ENCODE data around the gene GRB14.

The GRB14 gene

GRCh38 chr2:164613321-164613982 lies 7.8 kb downstream of the GRB14 start:
- DNase-seq = no peak

DNA sequence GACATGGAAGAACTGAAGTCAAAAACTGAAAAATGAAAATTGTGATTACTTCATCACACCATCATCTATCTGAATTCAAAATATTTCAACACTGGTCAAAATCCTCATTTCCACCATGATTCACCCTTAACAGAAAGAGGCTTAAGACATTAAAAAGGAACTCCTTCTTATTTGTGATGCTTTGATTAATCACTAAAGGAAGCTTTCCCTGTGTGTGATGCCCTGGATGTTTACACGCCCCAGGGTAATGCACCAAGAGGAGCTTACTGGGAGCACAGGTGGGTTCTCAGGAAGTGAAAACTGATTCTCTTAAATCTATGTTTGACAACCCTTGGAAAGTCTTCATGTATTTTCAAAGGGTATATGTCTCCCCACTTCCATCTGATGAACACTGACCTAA lies 11.5 kb downstream of the GRB14 start:
- no peak for DNase-seq

DNA sequence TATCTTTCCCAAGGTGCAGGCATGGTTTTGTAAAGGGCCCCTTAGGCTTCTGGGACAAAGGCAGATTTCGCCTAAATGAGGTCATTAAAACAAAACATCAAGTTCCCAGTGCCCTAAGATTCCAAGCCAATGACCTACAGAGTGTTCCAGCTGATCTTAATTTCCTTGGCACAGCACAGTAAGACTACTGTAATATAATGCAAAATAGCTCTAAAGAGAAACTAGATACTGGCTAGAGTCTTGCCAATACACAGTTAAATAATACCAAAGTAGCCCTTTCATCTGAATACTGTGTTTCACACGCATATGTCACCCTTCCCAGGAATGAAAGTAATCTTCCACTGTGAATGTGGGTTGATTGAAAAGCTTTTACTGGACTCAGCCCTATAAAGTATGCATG lies 14.7 kb downstream of the GRB14 start:
- DNase-seq = no peak

GRCh38 chr2:164605295-164605694 lies 16.0 kb downstream of the GRB14 start:
- no peak for DNase-seq

GRCh38 chr2:164600763-164601162 lies 20.5 kb downstream of the GRB14 start:
- DNase-seq = no peak

- DNase-seq = no peak
These were observed 21.2 kb downstream of the GRB14 start for GRCh38 chr2:164599954-164600589.

DNA sequence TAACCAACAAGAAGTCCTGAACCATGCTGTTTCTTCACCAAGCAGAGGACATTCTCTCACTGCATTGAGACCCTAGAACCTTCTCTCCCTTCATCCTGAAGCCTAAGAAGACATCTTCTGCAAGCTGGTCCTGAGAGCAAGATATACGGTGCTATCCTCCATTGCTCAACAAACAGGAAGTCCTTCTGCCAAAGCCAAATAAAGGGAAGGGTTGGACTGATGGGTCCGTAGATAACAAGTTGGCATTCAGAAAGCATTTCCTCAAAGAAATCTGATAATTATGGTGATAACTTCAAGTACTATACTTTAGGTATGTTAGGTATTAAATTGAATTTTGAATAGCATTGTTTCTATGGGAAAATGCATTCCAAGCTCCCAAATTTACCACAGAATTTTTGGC lies 23.3 kb downstream of the GRB14 start:
- no peak for DNase-seq

DNA sequence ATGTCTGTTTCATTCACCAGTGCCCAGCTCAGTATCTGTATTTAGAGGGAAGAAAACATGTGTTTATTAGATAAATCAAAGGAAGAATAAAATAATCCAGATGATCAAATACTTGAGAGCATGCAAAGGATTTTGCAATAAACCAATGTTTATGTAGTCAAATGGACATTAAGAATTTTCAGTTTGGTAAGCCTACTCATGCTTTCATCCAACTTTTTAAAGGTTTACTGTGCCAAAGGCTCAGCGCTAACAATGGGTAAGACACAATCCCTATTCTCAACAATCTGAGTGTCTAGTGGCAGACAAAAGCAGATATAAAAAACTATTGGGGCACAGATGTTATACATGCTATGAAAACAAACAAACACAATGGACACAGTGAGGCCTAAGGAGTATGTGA lies 26.3 kb downstream of the GRB14 start:
- no peak for DNase-seq

GRCh38 chr2:164593959-164594358 lies 27.3 kb downstream of the GRB14 start:
- no peak for DNase-seq

DNA sequence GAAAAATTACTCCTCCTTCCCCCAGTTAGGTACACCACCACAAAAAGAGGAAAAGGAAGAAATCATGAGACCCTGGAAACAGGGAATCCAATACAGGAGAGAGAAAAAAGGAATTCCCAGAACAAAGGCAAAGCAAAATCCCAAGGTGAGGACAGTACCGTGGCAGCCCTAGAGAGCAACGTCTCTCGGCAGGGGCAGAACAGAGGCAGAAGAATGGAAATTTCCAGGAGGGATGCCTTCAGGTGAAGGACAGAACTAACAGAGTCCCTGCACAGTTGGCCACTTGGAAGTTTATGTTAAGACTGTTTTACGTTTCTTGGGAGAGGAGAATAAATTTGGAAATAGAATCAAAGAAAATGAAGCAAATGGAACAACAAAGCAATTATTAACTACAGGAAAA lies 27.7 kb downstream of the GRB14 start:
- no peak for DNase-seq

- DNase-seq = no peak
These were observed 31.8 kb downstream of the GRB14 start for GRCh38 chr2:164589522-164589921.

DNA sequence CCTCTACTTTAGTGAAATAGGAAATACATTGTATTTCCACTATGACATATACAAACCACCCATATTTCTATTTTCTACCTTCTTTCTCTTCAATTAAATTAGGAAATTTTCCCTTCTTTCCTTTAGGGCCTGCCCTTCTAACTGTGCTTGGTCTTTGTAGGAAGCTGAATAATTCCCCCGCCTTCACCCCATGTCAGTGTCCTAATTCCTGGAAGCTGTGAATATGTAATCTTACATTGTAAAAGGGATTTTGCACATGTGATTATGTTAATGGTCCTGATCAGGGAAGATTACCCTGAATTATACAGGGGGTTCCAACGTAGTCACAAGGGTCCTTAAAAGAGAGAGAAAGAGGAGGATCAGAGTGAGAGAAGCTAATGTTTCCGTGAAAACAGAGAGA lies 40.2 kb downstream of the GRB14 start:
- DNase-seq = no peak

GRCh38 chr2:164574931-164575330 lies 46.4 kb downstream of the GRB14 start:
- no peak for DNase-seq

DNA sequence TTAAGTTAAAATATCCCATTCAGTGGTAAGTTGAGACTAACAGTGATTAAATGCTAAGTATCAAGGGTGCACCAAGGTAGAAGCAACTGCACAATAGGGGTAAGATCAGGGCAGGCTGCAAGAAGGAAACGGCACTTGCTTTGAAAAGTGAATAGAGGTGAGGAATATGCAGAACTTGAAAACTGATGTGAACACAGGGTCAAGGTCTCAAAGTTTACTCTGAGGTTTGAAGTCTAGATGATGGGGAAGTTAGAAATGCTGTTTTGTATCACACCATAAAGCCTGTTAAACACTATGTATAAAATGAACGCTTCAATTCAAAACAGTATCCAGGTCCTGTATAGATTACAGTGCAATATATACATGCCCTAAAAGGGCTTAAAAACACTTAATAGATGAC lies 50.8 kb downstream of the GRB14 start:
- no peak for DNase-seq

DNA sequence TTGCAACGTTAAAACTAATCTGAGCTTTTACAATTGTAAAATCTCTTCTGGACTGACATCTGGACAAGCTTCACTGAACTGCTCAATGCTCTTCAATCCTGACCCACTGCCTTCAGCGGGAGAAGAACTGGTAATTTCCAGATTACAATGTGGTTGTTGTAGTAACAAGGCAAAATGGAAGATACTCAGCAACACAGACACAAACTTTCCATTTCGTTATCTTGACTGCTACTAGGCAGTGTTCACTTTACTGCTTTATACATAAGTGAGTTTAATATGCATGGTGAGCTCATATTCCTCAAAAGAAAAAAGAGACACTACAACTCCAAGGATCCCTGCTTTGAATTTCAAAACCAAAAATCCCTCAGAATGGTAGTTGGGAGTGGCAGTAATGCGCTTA lies 51.9 kb downstream of the GRB14 start:
- no peak for DNase-seq

DNA sequence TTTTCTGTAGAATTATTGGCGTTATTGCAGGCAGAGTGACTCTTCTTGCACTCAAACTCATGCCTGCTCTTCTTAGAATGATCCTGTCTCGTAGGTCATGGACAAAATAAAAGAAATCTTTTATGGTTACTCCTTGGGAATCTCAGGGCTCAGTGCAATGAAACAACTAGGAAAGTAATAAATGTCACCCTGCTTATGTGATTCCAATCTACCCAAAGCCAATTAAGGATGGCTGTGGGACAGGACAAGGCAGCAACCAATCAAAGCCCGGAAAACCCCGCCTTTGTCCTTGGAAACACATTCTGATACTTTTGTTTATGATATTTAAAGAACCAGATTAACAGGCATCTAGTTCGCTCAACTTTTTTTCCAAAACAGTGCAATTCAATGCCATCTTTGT lies 53.0 kb downstream of the GRB14 start:
- no peak for DNase-seq

DNA sequence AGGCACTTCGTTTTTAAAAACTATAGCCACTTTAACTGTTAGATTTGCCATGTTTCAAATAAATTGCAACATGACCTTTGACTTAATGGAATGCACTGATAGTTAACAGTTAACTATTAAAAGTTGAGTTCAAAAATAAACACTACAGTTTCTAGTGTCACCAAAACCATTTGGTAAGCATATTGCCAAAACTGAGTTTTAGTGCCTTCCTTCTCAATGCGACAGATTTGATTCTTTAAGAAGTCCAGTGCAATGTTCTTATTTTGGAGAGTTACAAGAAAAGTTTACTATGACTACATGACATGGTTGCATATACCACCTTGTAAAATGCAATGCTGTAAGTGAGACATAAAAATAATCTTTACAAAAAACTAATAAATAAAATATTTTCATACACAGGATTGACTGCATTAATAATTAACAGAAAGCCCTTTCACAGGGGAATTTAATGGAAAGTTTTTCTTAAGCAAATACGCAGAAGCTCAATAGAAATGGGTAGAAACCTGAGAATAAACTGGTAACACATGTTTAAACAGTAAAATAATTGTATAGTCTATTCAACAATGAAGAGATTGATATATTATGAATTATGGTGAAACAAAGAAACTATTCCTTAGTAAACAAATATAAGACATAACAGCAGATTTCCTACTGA lies 53.8 kb downstream of the GRB14 start:
- no peak for DNase-seq

GRCh38 chr2:164565359-164565758 lies 55.9 kb downstream of the GRB14 start:
- DNase-seq = no peak

GRCh38 chr2:164562666-164563065 lies 58.6 kb downstream of the GRB14 start:
- DNase-seq = no peak

GRCh38 chr2:164561991-164562390 lies 59.3 kb downstream of the GRB14 start:
- no peak for DNase-seq

- DNase-seq = no peak
These were observed 59.9 kb downstream of the GRB14 start for GRCh38 chr2:164561416-164561815.

- DNase-seq = no peak
These were observed 60.4 kb downstream of the GRB14 start for GRCh38 chr2:164560902-164561301.

GRCh38 chr2:164560181-164560792 lies 61.0 kb downstream of the GRB14 start:
- no peak for DNase-seq

DNA sequence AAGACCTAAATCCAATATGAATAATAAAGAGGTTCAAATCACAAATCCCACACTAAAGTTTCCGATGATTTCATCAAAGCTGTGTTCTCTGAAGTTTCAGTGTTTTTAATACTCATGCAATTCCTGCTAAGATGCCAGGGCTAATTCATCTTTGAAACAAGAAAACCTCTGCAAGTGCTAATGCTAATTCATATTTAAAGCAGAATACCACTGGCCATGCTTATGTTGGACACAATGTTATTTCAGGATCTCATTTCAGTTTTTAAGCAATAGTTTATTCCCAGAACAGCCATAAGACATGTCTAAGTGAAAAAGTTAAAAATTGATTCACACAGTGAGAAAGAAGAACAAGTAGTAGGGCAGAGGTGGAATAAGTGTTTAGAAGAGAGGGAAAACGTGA lies 62.8 kb downstream of the GRB14 start:
- DNase-seq = no peak
